SK-N-MC (cell line): ENCODE data around the gene NOTCH2.
"Not testable (repeated sequence)": the region's sequence is repeated elsewhere in the genome, so short reads cannot be mapped to it uniquely, and the experiment has no call there.

Experiments used
- EZH2 ChIP-seq: fragments of 200-600 bp; sonication (generic); IDR thresholded peaks from one replicate; pipeline ENCODE4 v1.6.1; 2017; ENCODE audit warnings: antibody characterized with exemption
- POLR2AphosphoS5 ChIP-seq: IDR thresholded peaks from 2 replicates; pipeline ENCODE4 v1.6.1; 2012; ENCODE audit warnings: mild to moderate bottlenecking, low read depth, low read length, borderline replicate concordance

DNA sequence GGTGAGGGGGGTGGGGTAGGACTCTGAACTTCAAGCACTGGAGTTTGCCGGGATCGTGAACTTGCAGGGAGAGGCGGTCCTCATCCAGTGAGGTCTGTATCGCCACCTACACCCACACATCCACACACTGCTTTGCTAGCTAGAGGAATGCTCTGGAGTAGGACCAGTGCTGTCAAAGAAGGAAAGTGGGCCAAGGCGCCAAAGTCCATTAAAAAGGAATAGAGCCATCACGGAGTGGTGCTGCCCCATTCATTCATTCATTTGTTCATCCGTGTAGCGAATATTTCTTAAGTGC, 405 bp upstream of the NOTCH2 start:
- TF ChIP-seq EZH2, POLR2AphosphoS5: not testable (repeated sequence)
